AG09309 (cell line): ENCODE results near the gene CALB2.

Source experiments
- DNase-seq: peaks from one replicate; pipeline ENCODE4 v3.0.0-alpha.2; 2010; ENCODE audit warnings: low read depth
- H3K4me3 ChIP-seq: 2 replicates; pipeline ENCODE4 v1.5.1; 2011; ENCODE audit warnings: mild to moderate bottlenecking, low read depth, low read length, moderate library complexity; ENCODE audit not compliant: control insufficient read depth
- CTCF ChIP-seq: IDR thresholded peaks from 2 replicates; pipeline ENCODE4 v1.5.1; 2011; ENCODE audit warnings: mild to moderate bottlenecking, low read depth, low read length, inconsistent platforms; ENCODE audit not compliant: insufficient read depth, control insufficient read depth; ENCODE audit errors: missing control alignments

Gene CALB2

GRCh38 chr16:71409011-71409775 lies 50.7 kb downstream of the CALB2 start:
- no peak overlapping the region for H3K4me3 ChIP-seq
- TF ChIP-seq CTCF, result no peak
- DNase-seq, result no peak

- no peak overlapping the region for H3K4me3 ChIP-seq
- TF ChIP-seq CTCF, result no peak
- no peak for DNase-seq
Observed at GRCh38 chr16:71410146-71410545, 51.6 kb downstream of the CALB2 start.

DNA sequence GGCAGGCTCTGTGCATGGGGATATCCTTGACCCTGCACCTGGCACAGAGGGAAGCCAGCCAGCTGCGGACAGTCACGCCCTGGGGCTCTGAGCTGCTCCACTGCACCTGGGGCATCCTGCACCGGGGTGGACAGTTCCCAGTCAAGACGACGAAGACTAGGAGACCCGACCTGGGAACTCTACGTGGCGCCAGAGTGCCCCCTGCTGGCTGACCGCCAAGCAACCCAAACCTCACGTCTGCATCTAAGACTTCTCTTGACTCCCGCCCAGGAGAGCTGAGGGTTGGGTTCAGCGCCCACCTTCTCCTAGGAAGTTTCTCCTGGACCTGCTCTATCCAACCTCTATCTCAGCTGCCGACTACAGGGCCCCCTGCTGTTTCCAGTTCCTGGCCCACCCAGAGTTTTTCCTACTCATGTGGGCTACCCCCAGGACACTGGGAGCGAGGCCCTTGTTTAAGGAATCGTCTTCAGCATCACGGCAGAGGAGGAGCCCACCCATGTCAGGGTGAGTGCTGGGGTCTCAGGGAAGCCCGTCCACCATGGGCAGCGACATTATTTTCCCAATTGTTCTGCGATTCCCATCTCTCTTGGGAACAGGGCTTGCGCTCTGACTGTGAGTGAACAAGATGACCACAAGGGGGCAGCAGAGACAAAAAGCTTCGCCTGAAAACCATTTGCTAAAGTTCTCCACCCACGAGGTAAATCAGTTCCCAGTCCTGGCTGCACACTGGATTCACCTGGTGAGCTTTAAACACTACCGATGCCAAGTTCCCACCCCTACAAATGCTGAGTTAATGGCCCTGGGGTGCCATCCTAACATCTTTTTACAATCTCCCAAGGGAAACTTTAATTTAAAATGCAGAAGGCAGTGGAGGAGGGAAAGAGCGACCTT lies 54.0 kb downstream of the CALB2 start:
- H3K4me3 ChIP-seq, result no peak overlapping the region
- peak; percentile 87 for TF ChIP-seq CTCF
- peak; percentile 23 for DNase-seq

- no peak for TF ChIP-seq CTCF
- DNase-seq, result no peak
Observed at GRCh38 chr16:71413341-71413740, 54.8 kb downstream of the CALB2 start.

DNA sequence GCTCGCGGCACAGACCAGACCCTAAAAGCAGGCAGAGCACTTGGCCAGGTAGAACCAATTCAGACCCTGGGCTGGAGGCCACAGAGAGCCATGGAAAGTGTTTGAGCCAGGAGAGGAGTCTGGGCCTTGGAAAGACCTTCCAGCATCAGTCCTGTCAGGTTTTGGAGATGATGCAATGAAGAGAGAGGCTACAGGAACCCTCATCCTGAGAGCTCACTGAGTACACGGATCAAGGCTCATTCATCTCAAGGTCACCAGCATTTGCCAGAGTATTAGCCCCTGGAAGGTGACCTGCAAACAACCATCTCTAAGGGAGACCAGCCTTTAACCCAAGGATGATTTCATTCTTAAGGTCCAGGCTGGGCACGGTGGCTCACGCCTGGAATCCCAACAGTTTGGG lies 55.5 kb downstream of the CALB2 start:
- H3K4me3 ChIP-seq, result no peak overlapping the region
- DNase-seq, result no peak
- TF ChIP-seq CTCF, result no peak

More at GRCh38 chr16:71413341-71413740, 54.8 kb downstream of the CALB2 start:
- H3K4me3 ChIP-seq, result no peak overlapping the region

DNA sequence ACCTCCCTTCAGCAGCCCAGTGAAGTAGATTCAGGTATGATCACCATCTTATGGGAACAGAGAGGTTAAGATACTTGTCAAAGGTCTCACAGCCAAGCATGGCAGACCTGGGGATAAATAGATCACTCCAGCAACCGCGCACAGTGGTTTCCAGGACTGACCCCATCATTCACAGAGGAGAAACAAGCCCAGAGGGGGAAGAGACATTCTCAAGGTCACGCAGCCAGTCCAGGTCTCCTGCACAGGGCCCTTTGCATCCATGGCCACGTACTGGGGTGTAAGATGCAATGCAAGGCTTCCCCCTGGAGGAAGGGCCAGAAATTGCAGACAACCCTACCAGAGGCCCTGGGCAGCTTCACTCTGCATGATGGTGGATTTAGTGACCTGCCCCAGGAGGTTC lies 63.4 kb downstream of the CALB2 start:
- TF ChIP-seq CTCF, result peak; percentile 41
- no peak overlapping the region for H3K4me3 ChIP-seq
- no peak for DNase-seq
